ENCODE data around the gene CNGA2.

Gene CNGA2

DNA sequence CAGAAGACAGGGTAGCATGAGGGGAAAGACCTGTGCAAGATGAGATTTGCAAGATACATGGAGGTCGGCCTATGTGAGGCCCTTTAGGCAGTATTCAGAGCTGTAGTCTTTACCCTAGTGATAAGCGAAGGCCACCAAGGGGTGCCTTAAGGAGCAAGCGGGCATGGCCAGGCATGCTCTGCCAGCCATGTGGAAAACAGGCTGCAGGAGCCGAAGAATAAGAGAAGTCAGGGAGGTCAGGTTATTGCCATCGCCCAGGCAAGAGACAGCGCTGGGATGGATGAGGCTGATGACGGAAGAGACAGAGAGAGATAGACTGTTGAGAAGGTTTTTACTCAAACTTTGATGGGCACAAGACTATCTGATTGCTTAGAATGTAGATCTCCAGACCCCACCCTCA lies 25.7 kb upstream of the CNGA2 start:
- Histone ChIP-seq H3K36me3 (no peaks in the 10 kb centered on the region), H3K27me3 (no peaks in the 10 kb centered on the region), H3K4me3 (ENCODE audit: low read depth, low read length) (no peak overlapping the region), H3K4me1 (no peaks in the 10 kb centered on the region), H3K9me3 (no peaks in the 10 kb centered on the region)
- DNase-seq = no peak
- TF ChIP-seq, protein P1, sequence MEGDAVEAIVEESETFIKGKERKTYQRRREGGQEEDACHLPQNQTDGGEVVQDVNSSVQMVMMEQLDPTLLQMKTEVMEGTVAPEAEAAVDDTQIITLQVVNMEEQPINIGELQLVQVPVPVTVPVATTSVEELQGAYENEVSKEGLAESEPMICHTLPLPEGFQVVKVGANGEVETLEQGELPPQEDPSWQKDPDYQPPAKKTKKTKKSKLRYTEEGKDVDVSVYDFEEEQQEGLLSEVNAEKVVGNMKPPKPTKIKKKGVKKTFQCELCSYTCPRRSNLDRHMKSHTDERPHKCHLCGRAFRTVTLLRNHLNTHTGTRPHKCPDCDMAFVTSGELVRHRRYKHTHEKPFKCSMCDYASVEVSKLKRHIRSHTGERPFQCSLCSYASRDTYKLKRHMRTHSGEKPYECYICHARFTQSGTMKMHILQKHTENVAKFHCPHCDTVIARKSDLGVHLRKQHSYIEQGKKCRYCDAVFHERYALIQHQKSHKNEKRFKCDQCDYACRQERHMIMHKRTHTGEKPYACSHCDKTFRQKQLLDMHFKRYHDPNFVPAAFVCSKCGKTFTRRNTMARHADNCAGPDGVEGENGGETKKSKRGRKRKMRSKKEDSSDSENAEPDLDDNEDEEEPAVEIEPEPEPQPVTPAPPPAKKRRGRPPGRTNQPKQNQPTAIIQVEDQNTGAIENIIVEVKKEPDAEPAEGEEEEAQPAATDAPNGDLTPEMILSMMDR (IDR thresholded peaks at IDR 0.05; ENCODE audit: low read depth, low read length) = no peak

DNA sequence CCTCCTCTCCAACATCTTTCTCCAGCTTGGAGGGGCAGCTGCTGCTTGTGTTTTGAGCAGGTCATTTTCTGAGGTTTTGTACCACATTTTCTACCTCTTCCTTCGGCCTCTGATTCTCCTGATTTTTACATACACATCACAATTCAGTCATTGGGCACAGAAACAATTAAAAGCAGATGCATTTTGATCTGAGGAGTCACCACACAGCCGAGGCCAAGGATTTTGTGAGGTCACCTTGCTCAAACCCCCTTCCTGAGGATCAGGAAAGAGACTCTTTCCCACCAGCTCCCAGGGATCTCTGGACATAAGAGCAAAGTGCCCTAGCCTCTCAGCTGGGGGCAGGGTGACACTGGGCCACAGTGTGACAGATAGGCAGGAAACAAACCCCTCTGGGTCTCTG lies 24.1 kb upstream of the CNGA2 start:
- H3K36me3 ChIP-seq = no peaks in the 10 kb centered on the region
- no peaks in the 10 kb centered on the region for H3K27me3 ChIP-seq
- no peaks in the 10 kb centered on the region for H3K9me3 ChIP-seq
- TF ChIP-seq, protein P1 (IDR thresholded peaks at IDR 0.05; ENCODE audit: low read depth, low read length) = no peak
- no peak overlapping the region for H3K4me3 ChIP-seq (ENCODE audit: low read depth, low read length)
- DNase-seq = no peak
- H3K4me1 ChIP-seq = no peaks in the 10 kb centered on the region

- TF ChIP-seq, protein P1 (IDR thresholded peaks at IDR 0.05; ENCODE audit: low read depth, low read length) = no peak
- H3K4me1 ChIP-seq = no peaks in the 10 kb centered on the region
- no peaks in the 10 kb centered on the region for H3K9me3 ChIP-seq
- no peaks in the 10 kb centered on the region for H3K36me3 ChIP-seq
- no peak overlapping the region for H3K4me3 ChIP-seq (ENCODE audit: low read depth, low read length)
- no peak for DNase-seq
- H3K27me3 ChIP-seq = no peaks in the 10 kb centered on the region
Measured at GRCh38 chrX:151711154-151711553, 23.4 kb upstream of the CNGA2 start.

DNA sequence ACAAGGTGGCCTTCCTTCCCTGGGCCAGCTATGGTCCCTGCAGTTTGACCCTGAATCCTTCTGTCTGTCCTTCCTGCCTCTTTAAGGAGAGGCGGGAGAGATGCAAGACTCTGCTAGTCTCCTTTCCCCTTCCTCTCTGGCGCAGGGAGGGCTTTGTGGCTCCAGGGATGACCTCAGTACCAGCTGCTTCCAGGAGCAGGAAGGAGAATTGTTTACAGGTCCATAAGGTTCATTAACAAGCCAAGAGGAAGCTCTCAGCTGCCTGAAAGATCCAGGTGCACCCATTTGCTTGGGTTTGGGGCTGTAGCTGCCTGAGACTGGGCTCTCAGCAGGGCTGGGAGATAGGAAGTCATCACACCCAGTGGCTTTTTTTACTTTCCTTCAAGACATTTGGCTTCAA lies 22.8 kb upstream of the CNGA2 start:
- no peak overlapping the region for H3K4me3 ChIP-seq (ENCODE audit: low read depth, low read length)
- TF ChIP-seq, protein P1 (IDR thresholded peaks at IDR 0.05; ENCODE audit: low read depth, low read length) = no peak
- no peaks in the 10 kb centered on the region for H3K36me3 ChIP-seq
- H3K4me1 ChIP-seq = no peaks in the 10 kb centered on the region
- DNase-seq = no peak
- H3K9me3 ChIP-seq = no peaks in the 10 kb centered on the region
- no peaks in the 10 kb centered on the region for H3K27me3 ChIP-seq

DNA sequence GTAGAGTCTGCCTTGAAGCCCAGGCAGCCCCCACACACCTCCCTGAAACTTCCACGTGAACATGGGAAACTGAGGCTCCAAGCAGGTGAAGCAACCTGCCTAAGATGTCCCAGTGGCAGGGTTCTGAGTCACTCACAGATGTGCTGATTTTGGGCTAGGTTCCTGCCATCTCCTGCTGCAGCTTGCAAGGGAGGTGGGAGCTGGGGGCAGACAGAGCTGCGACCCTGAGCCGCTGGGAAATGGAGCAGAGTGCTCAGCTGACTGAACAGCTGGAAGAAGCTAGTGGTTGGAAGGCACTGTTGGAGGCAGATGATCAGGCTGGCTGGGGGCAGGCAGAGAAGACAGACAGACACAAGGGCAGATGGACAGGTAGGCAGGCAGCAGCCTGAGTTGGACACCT lies 22.3 kb upstream of the CNGA2 start:
- H3K27me3 ChIP-seq = no peaks in the 10 kb centered on the region

DNA sequence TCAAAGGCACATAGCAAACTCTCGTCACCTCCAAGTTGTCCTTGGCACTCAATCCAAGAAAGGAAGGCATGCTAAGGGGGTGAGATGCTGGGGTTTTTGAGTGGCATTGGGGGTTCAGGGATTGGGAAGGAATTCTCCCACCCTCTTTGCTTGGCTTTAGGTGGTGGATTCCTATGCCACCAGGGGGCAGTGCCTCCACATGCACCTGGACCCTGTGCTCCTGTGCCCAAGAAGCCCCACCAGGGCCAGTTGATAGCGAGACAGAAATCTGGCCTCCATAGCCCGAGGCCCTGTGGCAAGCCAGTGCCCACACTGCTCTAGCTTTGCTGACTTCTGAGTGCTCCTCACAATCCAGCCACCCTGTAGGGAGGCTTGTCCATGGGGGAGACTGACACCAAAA lies 20.7 kb upstream of the CNGA2 start:
- Histone ChIP-seq H3K9me3 (no peaks in the 10 kb centered on the region), H3K27me3 (no peaks in the 10 kb centered on the region), H3K4me3 (ENCODE audit: low read depth, low read length) (no peak overlapping the region), H3K36me3 (no peaks in the 10 kb centered on the region), H3K4me1 (no peaks in the 10 kb centered on the region)
- DNase-seq = peak; percentile 15
- TF ChIP-seq, protein P1 (IDR thresholded peaks at IDR 0.05; ENCODE audit: low read depth, low read length) = peak; percentile 25

More for the DNA sequence above, 22.3 kb upstream of the CNGA2 start:
- Histone ChIP-seq H3K9me3 (no peaks in the 10 kb centered on the region), H3K4me1 (no peaks in the 10 kb centered on the region), H3K36me3 (no peaks in the 10 kb centered on the region), H3K4me3 (ENCODE audit: low read depth, low read length) (no peak overlapping the region)
- no peak for DNase-seq
- TF ChIP-seq, protein P1 (IDR thresholded peaks at IDR 0.05; ENCODE audit: low read depth, low read length) = no peak
